HG03175 (cell line): ENCODE measurements around the gene CDC42EP2.
"Not testable (repeated sequence)": the region's sequence is repeated elsewhere in the genome, so short reads cannot be mapped to it uniquely, and the experiment has no call there.

Experiments
- ATAC-seq: cut with Tn5 transposase; IDR thresholded peaks from one replicate; pipeline ENCODE4 v1.9.1; 2021; ENCODE audit warnings: mild to moderate bottlenecking, moderate library complexity; ENCODE audit not compliant: unreplicated experiment

CDC42EP2 gene

DNA sequence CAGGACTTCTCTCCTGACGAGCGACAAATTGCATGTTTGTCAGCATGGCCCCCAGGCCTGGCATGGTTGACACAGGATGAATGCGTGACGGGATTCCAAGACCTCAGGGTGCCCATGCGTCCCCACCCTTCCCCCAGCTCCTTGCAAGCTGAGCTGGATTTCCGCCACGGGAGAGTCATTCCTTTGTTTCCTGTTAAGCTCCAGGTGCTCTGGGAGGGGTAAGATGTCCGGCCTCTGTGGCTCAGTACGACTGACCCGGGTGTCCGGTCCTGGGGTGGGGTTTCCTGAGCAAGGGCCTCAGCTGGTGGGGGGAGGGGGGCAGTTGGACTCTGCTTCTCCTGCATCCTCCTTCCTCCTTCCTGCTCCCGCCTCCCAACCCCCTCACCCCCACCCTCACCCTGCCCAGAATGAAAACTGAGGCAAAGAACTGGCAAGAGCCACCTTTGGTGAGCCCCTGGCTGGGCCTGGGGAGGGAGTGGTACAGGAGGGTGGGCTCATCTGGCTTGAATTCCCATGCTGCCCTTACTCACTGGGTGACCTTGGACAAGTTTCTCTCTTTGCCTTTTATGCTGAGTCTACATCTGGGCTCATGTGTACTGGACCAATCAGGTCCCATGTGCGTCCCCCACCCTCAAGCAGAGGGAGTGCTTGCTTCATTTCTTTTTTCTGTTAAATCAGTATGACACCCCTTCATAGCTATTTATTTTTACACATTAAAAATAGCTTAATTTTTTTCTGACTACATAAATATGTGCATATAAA lies 2.5 kb downstream of the CDC42EP2 start:
- ATAC-seq: no peak

- no peak for ATAC-seq
These were observed 5.9 kb downstream of the CDC42EP2 start for GRCh38 chr11:65320386-65321075.

DNA sequence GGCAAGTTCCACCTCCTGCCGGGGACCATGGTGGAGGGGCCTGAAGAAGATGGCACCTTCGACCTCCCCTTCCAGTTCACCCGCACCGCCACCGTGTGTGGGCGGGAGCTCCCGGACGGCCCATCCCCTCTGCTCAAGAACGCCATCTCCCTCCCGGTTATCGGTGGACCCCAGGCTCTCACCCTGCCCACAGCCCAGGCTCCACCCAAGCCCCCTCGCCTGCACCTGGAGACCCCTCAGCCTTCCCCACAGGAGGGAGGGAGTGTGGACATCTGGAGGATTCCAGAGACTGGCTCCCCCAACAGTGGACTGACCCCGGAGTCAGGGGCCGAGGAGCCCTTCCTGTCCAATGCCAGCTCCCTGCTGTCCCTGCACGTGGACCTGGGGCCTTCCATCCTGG lies 6.4 kb downstream of the CDC42EP2 start:
- ATAC-seq: no peak

GRCh38 chr11:65321828-65322485 lies 7.3 kb downstream of the CDC42EP2 start:
- ATAC-seq: no peak

DNA sequence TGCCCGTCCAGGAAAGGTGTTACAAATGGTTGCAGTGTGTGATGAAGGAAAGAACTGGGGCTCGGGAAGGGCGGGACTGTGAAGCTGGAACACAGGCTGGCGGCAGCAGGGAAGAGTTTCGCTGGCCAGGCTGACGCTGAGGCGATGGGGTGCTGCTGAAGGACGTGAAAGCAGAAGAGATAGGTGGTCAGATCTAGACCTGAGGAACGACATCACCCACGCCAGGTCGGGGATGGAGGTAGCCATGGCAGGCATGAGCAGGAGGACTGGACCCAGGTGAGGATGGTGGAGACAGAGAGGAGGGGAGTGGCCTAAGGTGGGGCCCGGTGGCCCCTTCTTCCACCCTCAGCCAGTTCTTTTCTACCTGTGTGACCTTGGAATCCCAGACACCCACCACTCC lies 9.1 kb downstream of the CDC42EP2 start:
- ATAC-seq: no peak

GRCh38 chr11:65325435-65325834 lies 10.8 kb downstream of the CDC42EP2 start:
- no peak for ATAC-seq

GRCh38 chr11:65327021-65327420 lies 12.4 kb downstream of the CDC42EP2 start:
- no peak for ATAC-seq

GRCh38 chr11:65329478-65329877 lies 14.8 kb downstream of the CDC42EP2 start:
- no peak for ATAC-seq

GRCh38 chr11:65329944-65330403 lies 15.3 kb downstream of the CDC42EP2 start:
- no peak for ATAC-seq

DNA sequence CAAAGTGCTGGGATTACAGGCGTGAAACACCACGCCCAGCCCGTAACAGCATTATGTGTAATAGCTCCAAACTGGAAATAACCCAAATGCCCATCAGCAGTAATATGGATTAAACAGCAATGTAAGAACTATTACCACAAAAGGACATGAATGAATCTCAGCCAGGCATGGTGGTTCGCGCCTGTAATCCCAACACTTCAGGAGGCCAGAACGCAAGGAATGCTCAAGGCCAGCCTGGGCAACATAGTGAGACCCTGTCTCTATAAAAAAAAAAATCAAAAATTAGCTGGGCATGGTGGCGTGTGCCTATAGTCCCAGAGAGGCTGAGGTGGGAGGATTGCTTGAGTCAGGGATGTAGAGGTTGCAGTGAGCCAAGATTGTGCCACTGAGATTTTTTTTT lies 15.9 kb downstream of the CDC42EP2 start:
- no peak for ATAC-seq

DNA sequence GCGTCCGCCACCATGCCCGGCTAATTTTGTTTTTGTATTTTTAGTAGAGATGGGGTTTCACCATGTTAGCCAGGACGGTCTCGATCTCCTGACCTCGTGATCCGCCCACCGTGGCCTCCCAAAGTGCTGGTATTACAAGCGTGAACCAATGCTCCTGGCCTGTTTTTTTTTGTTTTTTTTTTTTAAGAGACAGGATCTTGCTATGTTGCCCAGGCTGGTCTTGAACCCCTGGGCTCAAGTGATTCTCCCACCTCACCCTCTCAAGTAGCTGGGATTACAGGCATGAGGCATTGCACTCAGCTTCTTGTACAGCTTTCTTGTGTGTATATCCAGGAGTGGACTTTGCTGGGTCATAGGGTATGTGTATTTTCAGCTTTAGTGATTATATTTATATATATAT lies 17.9 kb downstream of the CDC42EP2 start:
- not testable (repeated sequence) for ATAC-seq

DNA sequence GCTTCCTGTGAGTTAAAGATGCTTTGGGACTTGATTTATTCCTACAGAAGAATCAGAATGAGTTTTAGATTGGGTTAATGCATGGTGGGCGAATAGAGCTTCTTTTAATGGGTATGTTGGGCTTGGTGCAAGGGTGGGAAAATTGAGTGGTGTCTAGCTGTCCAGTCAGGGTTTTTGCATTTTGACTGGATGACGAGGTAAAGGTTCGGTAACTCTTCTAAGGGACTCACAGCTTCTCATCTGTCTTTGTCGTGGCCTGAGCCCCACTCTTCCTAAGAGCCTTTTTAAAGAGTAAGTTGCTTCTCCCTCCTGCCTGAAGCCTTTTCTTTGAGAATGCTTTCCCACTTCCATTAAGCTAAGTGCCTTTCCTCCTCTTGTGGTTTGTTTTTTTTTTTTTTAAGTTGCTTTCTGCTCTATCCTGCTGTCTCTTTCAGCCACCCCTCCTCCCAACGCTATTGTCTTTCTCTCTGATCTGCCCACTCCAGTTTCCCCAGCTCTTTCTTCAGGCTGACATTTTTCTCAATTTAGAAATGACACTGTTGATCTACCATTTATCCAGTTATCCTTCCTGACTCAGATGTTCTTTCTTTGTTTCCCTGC lies 20.1 kb downstream of the CDC42EP2 start:
- ATAC-seq: no peak

DNA sequence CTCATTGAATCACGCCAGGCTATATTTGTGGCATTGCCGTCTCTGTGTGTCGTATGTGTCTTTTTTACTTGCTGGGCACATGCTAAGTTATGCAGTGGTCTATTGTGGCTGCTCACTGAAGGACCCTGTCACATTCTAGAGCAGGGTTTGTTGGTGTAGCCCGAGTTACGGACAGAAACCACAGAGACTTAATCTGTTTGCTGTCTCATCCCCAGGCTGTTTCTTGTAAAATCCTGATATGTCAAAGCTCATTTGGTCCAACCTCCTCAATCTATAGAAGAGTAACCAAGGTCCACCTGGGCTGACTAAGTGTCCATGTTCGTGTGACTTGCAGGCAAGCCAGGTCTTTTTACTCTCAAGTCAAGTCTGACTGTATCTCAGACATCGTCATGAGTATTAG lies 24.0 kb downstream of the CDC42EP2 start:
- no peak for ATAC-seq

GRCh38 chr11:65340226-65340625 lies 25.6 kb downstream of the CDC42EP2 start:
- ATAC-seq: no peak

GRCh38 chr11:65341856-65342255 lies 27.2 kb downstream of the CDC42EP2 start:
- no peak for ATAC-seq

DNA sequence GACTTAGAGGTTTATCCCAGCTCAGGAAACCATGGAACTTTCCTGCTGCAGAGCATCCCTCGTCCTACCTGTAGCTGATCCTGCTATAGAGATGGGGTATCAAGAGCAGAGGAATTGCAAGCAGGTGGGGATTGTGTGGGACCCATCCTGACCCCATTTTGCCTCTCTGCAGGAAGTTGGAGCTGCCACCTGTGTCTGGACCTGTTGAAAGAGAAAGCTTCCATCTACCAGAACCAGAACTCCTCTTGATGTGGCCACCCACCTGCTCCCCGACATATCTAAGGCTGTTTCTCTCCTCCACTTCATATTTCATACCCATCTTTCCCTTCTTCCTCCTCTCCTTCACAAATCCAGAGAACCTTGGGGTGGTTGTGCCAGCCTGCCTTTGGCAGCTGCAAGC lies 36.8 kb downstream of the CDC42EP2 start:
- ATAC-seq: no peak

DNA sequence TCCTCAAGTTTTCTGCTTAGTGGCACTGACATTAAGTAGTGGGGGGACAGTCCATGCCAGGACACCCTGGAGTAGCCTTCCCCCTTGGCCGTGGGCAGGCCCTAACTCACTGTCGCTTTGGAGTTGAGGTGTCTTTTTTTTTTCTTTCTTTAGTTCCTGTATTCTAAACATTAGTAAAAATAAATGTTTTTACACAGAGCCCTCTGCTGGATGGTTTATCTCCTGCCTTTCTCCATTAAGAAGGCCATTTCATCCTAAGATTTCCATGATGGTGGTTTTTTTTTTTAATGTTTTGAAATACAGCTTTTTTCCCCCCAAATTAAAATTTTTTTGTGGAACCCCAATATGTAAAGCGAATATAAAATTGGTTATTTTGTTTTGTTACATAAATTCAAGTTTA lies 38.1 kb downstream of the CDC42EP2 start:
- ATAC-seq: no peak

GRCh38 chr11:65353376-65353775 lies 38.7 kb downstream of the CDC42EP2 start:
- no peak for ATAC-seq

GRCh38 chr11:65353900-65354264 lies 39.2 kb downstream of the CDC42EP2 start:
- ATAC-seq: no peak

DNA sequence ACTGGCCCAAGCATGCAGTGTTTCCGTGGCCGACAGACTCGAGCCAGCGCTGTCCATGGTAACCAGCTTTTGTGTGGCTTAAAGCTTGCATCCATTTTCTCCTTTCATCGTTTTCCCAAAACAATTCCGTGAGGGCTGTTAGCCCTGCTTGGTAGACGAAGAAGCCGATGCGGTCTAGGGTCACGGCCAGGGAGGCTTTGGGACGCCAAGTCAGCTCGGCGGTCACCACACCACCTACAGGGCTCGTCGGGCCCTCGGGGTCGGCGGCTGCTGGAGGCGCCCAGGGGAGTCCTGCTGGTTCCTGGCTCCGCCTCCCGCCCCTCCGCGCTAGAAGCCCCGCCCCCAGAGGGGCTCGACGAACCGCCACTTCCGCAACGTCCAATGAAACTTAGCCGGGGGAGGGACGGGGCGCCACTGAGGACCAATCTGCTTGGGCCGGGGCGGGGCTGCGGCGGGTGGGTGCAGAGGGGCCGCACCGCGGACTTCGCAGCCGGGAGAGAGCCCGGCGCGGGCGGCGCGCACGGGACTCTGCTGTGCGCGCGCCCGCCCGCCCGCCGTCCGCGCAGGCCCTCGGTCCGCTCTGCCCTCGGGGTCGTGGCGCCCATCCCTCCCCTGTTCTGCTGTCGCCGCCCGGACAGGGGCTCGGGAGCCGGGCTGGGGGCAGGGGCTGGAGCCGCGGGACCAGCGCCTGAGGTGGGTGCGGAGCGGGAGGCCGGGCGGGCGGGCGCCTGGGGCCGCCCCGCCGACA lies 39.8 kb downstream of the CDC42EP2 start, which contains the start of gene TIGD3:
Gene TIGD3, plus strand, starts transcription at position 487 of the 748 bp plus-strand sequence. CDS start 1,058 bp downstream, outside the sequence.
- ATAC-seq: peak; percentile 81
